ENCODE data around the gene SYCP2.

- TF ChIP-seq POLR2A (IDR thresholded peaks at IDR 0.05; ENCODE audit: low read depth, low read length) (no peak), POLR2AphosphoS5 (IDR thresholded peaks at IDR 0.05; ENCODE audit: low read depth, low read length) (no peak), TAF1 (IDR thresholded peaks at IDR 0.05; ENCODE audit: borderline replicate concordance, low read depth, low read length) (no peak)
These were observed 22.4 kb downstream of the SYCP2 start for GRCh38 chr20:59911041-59911440.

Measured in GM12892 (cell line).